ENCODE results near the gene GPC5.

GRCh38 chr13:92225861-92226260 is 827.4 kb downstream of the GPC5 start:
- TF ChIP-seq ZNF747 (tag by site-specific recombination; IDR thresholded peaks at IDR 0.05) (no peak), ZNF792 (tag by site-specific recombination; IDR thresholded peaks at IDR 0.05) (no peak), SP2 (tag by site-specific recombination; IDR thresholded peaks at IDR 0.05) (no peak), ZNF560 (tag by site-specific recombination; IDR thresholded peaks at IDR 0.05; ENCODE audit: borderline replicate concordance) (no peak), ZBTB1 (tag by site-specific recombination; IDR thresholded peaks at IDR 0.05) (no peak), ZNF274 (IDR thresholded peaks at IDR 0.05; ENCODE audit: low read length) (no peak), ZNF274 (tag by site-specific recombination; IDR thresholded peaks at IDR 0.05; ENCODE audit: borderline replicate concordance) (no peak), ZNF292 (tag by site-specific recombination; IDR thresholded peaks at IDR 0.05; ENCODE audit: borderline replicate concordance, low read depth) (no peak)
- TF ChIP-seq, protein P1, sequence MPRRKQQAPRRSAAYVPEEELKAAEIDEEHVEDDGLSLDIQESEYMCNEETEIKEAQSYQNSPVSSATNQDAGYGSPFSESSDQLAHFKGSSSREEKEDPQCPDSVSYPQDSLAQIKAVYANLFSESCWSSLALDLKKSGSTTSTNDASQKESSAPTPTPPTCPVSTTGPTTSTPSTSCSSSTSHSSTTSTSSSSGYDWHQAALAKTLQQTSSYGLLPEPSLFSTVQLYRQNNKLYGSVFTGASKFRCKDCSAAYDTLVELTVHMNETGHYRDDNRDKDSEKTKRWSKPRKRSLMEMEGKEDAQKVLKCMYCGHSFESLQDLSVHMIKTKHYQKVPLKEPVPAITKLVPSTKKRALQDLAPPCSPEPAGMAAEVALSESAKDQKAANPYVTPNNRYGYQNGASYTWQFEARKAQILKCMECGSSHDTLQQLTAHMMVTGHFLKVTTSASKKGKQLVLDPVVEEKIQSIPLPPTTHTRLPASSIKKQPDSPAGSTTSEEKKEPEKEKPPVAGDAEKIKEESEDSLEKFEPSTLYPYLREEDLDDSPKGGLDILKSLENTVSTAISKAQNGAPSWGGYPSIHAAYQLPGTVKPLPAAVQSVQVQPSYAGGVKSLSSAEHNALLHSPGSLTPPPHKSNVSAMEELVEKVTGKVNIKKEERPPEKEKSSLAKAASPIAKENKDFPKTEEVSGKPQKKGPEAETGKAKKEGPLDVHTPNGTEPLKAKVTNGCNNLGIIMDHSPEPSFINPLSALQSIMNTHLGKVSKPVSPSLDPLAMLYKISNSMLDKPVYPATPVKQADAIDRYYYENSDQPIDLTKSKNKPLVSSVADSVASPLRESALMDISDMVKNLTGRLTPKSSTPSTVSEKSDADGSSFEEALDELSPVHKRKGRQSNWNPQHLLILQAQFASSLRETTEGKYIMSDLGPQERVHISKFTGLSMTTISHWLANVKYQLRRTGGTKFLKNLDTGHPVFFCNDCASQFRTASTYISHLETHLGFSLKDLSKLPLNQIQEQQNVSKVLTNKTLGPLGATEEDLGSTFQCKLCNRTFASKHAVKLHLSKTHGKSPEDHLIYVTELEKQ (tag by site-specific recombination; IDR thresholded peaks at IDR 0.05; ENCODE audit: borderline replicate concordance), result no peak
- TF ChIP-seq, protein P2, sequence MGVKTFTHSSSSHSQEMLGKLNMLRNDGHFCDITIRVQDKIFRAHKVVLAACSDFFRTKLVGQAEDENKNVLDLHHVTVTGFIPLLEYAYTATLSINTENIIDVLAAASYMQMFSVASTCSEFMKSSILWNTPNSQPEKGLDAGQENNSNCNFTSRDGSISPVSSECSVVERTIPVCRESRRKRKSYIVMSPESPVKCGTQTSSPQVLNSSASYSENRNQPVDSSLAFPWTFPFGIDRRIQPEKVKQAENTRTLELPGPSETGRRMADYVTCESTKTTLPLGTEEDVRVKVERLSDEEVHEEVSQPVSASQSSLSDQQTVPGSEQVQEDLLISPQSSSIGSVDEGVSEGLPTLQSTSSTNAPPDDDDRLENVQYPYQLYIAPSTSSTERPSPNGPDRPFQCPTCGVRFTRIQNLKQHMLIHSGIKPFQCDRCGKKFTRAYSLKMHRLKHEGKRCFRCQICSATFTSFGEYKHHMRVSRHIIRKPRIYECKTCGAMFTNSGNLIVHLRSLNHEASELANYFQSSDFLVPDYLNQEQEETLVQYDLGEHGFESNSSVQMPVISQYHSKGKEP (tag by site-specific recombination; IDR thresholded peaks at IDR 0.05), result no peak

Data from HEK293 (cell line).